Measurements from ENCODE around the gene PDE2A.

PDE2A gene

GRCh38 chr11:72673943-72674828 is at the start of gene PDE2A:
Gene PDE2A, minus strand, starts transcription at chr11:72674422. Its CDS starts 215 bp downstream, at chr11:72674207.
- Histone ChIP-seq H3K27me3 (replicated peaks; ENCODE audit: control insufficient read depth, insufficient read depth, low read length) (peaks cover 1% of the 10 kb centered on the region), H3K36me3 (ENCODE audit: control insufficient read depth, insufficient read depth, low read length) (no peaks in the 10 kb centered on the region), H3K4me3 (replicated peaks; ENCODE audit: low read depth, low read length) (no peak within 1 kb of the TSS)
- DNase-seq (ENCODE audit: extremely low read depth, insufficient read length), result no peak
- TF ChIP-seq, protein P1, sequence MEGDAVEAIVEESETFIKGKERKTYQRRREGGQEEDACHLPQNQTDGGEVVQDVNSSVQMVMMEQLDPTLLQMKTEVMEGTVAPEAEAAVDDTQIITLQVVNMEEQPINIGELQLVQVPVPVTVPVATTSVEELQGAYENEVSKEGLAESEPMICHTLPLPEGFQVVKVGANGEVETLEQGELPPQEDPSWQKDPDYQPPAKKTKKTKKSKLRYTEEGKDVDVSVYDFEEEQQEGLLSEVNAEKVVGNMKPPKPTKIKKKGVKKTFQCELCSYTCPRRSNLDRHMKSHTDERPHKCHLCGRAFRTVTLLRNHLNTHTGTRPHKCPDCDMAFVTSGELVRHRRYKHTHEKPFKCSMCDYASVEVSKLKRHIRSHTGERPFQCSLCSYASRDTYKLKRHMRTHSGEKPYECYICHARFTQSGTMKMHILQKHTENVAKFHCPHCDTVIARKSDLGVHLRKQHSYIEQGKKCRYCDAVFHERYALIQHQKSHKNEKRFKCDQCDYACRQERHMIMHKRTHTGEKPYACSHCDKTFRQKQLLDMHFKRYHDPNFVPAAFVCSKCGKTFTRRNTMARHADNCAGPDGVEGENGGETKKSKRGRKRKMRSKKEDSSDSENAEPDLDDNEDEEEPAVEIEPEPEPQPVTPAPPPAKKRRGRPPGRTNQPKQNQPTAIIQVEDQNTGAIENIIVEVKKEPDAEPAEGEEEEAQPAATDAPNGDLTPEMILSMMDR (IDR thresholded peaks at IDR 0.05; ENCODE audit: insufficient read depth, low read length, poor library complexity, severe bottlenecking), result no peak

- Histone ChIP-seq H3K27me3 (replicated peaks; ENCODE audit: control insufficient read depth, insufficient read depth, low read length) (no peaks in the 10 kb centered on the region), H3K4me3 (replicated peaks; ENCODE audit: low read depth, low read length) (no peak overlapping the region), H3K36me3 (ENCODE audit: control insufficient read depth, insufficient read depth, low read length) (peaks cover 9% of the 10 kb centered on the region)
- TF ChIP-seq, protein P1 (IDR thresholded peaks at IDR 0.05; ENCODE audit: insufficient read depth, low read length, poor library complexity, severe bottlenecking), result no peak
- no peak for DNase-seq (ENCODE audit: extremely low read depth, insufficient read length)
Observed at GRCh38 chr11:72723508-72723907, 49.3 kb upstream of the PDE2A start.

- TF ChIP-seq, protein P1 (IDR thresholded peaks at IDR 0.05; ENCODE audit: insufficient read depth, low read length, poor library complexity, severe bottlenecking), result no peak
- Histone ChIP-seq H3K4me3 (replicated peaks; ENCODE audit: low read depth, low read length) (peak overlapping the region; percentile 77), H3K27me3 (replicated peaks; ENCODE audit: control insufficient read depth, insufficient read depth, low read length) (no peaks in the 10 kb centered on the region), H3K36me3 (ENCODE audit: control insufficient read depth, insufficient read depth, low read length) (peaks cover 13% of the 10 kb centered on the region)
- DNase-seq (ENCODE audit: extremely low read depth, insufficient read length), result peak; percentile 85
Observed at GRCh38 chr11:72722050-72722748, 48.0 kb upstream of the PDE2A start.

DNA sequence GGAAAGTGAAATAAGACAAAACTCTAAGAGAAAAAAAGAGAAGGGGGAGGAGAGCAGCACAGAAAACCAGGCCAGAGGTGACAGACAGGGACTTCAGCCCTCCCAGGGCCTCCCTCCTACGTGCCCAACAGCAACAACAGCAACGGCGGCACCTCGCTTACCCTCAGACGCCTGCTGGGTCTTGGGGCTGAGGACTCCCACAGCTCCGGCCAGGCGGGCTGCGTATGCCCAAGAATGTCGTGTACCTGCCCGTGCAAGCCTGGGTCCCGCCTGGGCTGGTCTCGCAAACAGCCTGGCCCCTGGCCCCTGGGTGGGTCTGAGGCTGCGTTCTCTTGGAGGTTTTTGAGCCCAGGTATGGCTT is 47.4 kb upstream of the PDE2A start:
- TF ChIP-seq, protein P1 (IDR thresholded peaks at IDR 0.05; ENCODE audit: insufficient read depth, low read length, poor library complexity, severe bottlenecking), result no peak
- peaks cover 17% of the 10 kb centered on the region for H3K36me3 ChIP-seq (ENCODE audit: control insufficient read depth, insufficient read depth, low read length)
- no peak for DNase-seq (ENCODE audit: extremely low read depth, insufficient read length)
- no peaks in the 10 kb centered on the region for H3K27me3 ChIP-seq (replicated peaks; ENCODE audit: control insufficient read depth, insufficient read depth, low read length)
- H3K4me3 ChIP-seq (replicated peaks; ENCODE audit: low read depth, low read length), result peak overlapping the region; percentile 77

DNA sequence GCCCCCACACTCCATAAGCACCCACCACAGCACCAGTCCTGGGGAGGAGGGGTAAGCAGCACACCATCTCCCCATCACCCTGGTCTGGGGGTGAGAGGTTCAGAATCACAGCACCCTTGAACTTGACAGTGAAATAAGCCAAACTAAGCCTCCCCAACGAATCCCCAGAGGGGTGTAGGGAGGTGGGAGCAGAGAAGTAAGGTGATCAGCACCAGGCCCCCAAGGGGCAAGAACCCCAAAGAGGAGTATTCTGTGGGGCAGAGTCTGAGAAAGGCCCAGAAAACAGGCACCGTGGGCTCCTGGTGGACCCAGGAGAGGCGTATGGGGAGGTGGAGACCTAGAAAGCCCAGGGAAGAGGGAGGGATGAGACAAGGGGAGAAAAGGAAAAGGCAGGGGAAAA is 47.1 kb upstream of the PDE2A start:
- Histone ChIP-seq H3K4me3 (replicated peaks; ENCODE audit: low read depth, low read length) (peak overlapping the region; percentile 77), H3K27me3 (replicated peaks; ENCODE audit: control insufficient read depth, insufficient read depth, low read length) (no peaks in the 10 kb centered on the region), H3K36me3 (ENCODE audit: control insufficient read depth, insufficient read depth, low read length) (peaks cover 17% of the 10 kb centered on the region)
- no peak for DNase-seq (ENCODE audit: extremely low read depth, insufficient read length)
- TF ChIP-seq, protein P1 (IDR thresholded peaks at IDR 0.05; ENCODE audit: insufficient read depth, low read length, poor library complexity, severe bottlenecking), result no peak
